ENCODE measurements around the gene SETD2. TPM values are rescaled to one million over a fixed set of nuclear protein-coding genes. Genes with fewer than 3 reads are reported as not detected.

The SETD2 gene
- total and polyA plus RNA-seq, 2 experiments from 2014 or later, result 16.7 to 45.2 TPM

- no peaks in the 10 kb centered on the region for H3K79me2 ChIP-seq (replicated peaks; ENCODE audit: insufficient read depth)
- Mint-ChIP-seq H3K36me3 (ENCODE audit: low read depth) (peaks cover 3% of the 10 kb centered on the region; the same call in 1 of the 3 replicates), H3K4me3 (no peak overlapping the region), H3K27ac (no peak overlapping the region), H3K27me3 (ENCODE audit: insufficient read depth, low read depth, poor library complexity) (no peaks in the 10 kb centered on the region), H3K4me1 (no peaks in the 10 kb centered on the region), H3K9me3 (no peaks in the 10 kb centered on the region)
- no peak overlapping the region for H3K4me2 ChIP-seq
- ATAC-seq (no peak), DNase-seq (ENCODE audit: low spot score) (no peak)
- H3K4me1 ChIP-seq (ENCODE audit: insufficient read depth), result no peaks in the 10 kb centered on the region
- H3K36me3 ChIP-seq (ENCODE audit: insufficient read depth), result no peaks in the 10 kb centered on the region
- TF ChIP-seq POLR2AphosphoS5 (IDR thresholded peaks at IDR 0.05; ENCODE audit: low read depth) (no peak), STAT1 (IDR thresholded peaks at IDR 0.05; ENCODE audit: unreplicated experiment) (no peak), EZH2phosphoT487 (IDR thresholded peaks at IDR 0.05; ENCODE audit: unreplicated experiment) (no peak), EZH2 (IDR thresholded peaks at IDR 0.05; ENCODE audit: low read depth, unreplicated experiment) (no peak), CREB1 (CRISPR knock-in tag; IDR thresholded peaks at IDR 0.05; ENCODE audit: low read depth) (no peak), ZNF331 (CRISPR knock-in tag; IDR thresholded peaks at IDR 0.05; ENCODE audit: low read depth) (no peak), NANOG (IDR thresholded peaks at IDR 0.05; ENCODE audit: borderline replicate concordance) (no peak), JUNB (IDR thresholded peaks at IDR 0.05; ENCODE audit: unreplicated experiment) (no peak), ZNF114 (CRISPR knock-in tag; IDR thresholded peaks at IDR 0.05) (no peak)
- TF ChIP-seq, protein P1, sequence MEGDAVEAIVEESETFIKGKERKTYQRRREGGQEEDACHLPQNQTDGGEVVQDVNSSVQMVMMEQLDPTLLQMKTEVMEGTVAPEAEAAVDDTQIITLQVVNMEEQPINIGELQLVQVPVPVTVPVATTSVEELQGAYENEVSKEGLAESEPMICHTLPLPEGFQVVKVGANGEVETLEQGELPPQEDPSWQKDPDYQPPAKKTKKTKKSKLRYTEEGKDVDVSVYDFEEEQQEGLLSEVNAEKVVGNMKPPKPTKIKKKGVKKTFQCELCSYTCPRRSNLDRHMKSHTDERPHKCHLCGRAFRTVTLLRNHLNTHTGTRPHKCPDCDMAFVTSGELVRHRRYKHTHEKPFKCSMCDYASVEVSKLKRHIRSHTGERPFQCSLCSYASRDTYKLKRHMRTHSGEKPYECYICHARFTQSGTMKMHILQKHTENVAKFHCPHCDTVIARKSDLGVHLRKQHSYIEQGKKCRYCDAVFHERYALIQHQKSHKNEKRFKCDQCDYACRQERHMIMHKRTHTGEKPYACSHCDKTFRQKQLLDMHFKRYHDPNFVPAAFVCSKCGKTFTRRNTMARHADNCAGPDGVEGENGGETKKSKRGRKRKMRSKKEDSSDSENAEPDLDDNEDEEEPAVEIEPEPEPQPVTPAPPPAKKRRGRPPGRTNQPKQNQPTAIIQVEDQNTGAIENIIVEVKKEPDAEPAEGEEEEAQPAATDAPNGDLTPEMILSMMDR (conservative IDR thresholded peaks at IDR 0.05; ENCODE audit: low read depth in 2 of 2), result no peak
- TF ChIP-seq, protein P2, sequence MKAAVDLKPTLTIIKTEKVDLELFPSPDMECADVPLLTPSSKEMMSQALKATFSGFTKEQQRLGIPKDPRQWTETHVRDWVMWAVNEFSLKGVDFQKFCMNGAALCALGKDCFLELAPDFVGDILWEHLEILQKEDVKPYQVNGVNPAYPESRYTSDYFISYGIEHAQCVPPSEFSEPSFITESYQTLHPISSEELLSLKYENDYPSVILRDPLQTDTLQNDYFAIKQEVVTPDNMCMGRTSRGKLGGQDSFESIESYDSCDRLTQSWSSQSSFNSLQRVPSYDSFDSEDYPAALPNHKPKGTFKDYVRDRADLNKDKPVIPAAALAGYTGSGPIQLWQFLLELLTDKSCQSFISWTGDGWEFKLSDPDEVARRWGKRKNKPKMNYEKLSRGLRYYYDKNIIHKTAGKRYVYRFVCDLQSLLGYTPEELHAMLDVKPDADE (IDR thresholded peaks at IDR 0.05), result no peak
- TF ChIP-seq, protein P3, sequence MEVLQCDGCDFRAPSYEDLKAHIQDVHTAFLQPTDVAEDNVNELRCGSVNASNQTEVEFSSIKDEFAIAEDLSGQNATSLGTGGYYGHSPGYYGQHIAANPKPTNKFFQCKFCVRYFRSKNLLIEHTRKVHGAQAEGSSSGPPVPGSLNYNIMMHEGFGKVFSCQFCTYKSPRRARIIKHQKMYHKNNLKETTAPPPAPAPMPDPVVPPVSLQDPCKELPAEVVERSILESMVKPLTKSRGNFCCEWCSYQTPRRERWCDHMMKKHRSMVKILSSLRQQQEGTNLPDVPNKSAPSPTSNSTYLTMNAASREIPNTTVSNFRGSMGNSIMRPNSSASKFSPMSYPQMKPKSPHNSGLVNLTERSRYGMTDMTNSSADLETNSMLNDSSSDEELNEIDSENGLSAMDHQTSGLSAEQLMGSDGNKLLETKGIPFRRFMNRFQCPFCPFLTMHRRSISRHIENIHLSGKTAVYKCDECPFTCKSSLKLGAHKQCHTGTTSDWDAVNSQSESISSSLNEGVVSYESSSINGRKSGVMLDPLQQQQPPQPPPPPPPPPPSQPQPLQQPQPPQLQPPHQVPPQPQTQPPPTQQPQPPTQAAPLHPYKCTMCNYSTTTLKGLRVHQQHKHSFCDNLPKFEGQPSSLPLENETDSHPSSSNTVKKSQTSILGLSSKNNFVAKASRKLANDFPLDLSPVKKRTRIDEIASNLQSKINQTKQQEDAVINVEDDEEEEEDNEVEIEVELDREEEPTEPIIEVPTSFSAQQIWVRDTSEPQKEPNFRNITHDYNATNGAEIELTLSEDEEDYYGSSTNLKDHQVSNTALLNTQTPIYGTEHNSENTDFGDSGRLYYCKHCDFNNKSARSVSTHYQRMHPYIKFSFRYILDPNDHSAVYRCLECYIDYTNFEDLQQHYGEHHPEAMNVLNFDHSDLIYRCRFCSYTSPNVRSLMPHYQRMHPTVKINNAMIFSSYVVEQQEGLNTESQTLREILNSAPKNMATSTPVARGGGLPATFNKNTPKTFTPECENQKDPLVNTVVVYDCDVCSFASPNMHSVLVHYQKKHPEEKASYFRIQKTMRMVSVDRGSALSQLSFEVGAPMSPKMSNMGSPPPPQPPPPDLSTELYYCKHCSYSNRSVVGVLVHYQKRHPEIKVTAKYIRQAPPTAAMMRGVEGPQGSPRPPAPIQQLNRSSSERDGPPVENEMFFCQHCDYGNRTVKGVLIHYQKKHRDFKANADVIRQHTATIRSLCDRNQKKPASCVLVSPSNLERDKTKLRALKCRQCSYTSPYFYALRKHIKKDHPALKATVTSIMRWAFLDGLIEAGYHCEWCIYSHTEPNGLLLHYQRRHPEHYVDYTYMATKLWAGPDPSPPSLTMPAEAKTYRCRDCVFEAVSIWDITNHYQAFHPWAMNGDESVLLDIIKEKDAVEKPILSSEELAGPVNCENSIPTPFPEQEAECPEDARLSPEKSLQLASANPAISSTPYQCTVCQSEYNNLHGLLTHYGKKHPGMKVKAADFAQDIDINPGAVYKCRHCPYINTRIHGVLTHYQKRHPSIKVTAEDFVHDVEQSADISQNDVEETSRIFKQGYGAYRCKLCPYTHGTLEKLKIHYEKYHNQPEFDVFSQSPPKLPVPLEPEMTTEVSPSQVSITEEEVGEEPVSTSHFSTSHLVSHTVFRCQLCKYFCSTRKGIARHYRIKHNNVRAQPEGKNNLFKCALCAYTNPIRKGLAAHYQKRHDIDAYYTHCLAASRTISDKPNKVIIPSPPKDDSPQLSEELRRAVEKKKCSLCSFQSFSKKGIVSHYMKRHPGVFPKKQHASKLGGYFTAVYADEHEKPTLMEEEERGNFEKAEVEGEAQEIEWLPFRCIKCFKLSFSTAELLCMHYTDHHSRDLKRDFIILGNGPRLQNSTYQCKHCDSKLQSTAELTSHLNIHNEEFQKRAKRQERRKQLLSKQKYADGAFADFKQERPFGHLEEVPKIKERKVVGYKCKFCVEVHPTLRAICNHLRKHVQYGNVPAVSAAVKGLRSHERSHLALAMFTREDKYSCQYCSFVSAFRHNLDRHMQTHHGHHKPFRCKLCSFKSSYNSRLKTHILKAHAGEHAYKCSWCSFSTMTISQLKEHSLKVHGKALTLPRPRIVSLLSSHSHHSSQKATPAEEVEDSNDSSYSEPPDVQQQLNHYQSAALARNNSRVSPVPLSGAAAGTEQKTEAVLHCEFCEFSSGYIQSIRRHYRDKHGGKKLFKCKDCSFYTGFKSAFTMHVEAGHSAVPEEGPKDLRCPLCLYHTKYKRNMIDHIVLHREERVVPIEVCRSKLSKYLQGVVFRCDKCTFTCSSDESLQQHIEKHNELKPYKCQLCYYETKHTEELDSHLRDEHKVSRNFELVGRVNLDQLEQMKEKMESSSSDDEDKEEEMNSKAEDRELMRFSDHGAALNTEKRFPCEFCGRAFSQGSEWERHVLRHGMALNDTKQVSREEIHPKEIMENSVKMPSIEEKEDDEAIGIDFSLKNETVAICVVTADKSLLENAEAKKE (CRISPR knock-in tag; IDR thresholded peaks at IDR 0.05), result no peak
- TF ChIP-seq, protein P4, sequence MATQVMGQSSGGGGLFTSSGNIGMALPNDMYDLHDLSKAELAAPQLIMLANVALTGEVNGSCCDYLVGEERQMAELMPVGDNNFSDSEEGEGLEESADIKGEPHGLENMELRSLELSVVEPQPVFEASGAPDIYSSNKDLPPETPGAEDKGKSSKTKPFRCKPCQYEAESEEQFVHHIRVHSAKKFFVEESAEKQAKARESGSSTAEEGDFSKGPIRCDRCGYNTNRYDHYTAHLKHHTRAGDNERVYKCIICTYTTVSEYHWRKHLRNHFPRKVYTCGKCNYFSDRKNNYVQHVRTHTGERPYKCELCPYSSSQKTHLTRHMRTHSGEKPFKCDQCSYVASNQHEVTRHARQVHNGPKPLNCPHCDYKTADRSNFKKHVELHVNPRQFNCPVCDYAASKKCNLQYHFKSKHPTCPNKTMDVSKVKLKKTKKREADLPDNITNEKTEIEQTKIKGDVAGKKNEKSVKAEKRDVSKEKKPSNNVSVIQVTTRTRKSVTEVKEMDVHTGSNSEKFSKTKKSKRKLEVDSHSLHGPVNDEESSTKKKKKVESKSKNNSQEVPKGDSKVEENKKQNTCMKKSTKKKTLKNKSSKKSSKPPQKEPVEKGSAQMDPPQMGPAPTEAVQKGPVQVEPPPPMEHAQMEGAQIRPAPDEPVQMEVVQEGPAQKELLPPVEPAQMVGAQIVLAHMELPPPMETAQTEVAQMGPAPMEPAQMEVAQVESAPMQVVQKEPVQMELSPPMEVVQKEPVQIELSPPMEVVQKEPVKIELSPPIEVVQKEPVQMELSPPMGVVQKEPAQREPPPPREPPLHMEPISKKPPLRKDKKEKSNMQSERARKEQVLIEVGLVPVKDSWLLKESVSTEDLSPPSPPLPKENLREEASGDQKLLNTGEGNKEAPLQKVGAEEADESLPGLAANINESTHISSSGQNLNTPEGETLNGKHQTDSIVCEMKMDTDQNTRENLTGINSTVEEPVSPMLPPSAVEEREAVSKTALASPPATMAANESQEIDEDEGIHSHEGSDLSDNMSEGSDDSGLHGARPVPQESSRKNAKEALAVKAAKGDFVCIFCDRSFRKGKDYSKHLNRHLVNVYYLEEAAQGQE (IDR thresholded peaks at IDR 0.05; ENCODE audit: unreplicated experiment), result no peak
- no peak overlapping the region for H3K27ac ChIP-seq (ENCODE audit: low read depth)
- H3K27me3 ChIP-seq (ENCODE audit: insufficient read depth), result no peaks in the 10 kb centered on the region
- no peak overlapping the region for H3K4me3 ChIP-seq
- no peaks in the 10 kb centered on the region for H3K9me2 ChIP-seq (ENCODE audit: insufficient read depth)
- no peaks in the 10 kb centered on the region for H4K20me1 ChIP-seq (replicated peaks; ENCODE audit: insufficient read depth)
- H2AFZ ChIP-seq, result no peak overlapping the region
- H3F3A ChIP-seq (replicated peaks; ENCODE audit: low read depth), result no peaks in the 10 kb centered on the region
Measured at GRCh38 chr3:47193871-47194859, 30.3 kb upstream of the SETD2 start.

Measured in GM23338 (cell line).